ENCODE results near the gene ABHD2. TPM values are rescaled to one million over a fixed set of nuclear protein-coding genes. Genes with fewer than 3 reads are reported as not detected.

Gene ABHD2
- total RNA-seq, 4 donors from 2014 or later, result 53.3 to 110 (median 68.6) TPM

GRCh38 chr15:89146366-89146765 is 58.1 kb downstream of the ABHD2 start:
- no peak for TF ChIP-seq CTCF (IDR thresholded peaks at IDR 0.05)
- ATAC-seq (ENCODE audit: low FRiP score) (no peak), DNase-seq (ENCODE audit: low spot score) (no peak)

- no peak for TF ChIP-seq CTCF (IDR thresholded peaks at IDR 0.05)
- DNase-seq (ENCODE audit: low spot score) (no peak), ATAC-seq (ENCODE audit: low FRiP score) (no peak)
These were observed 59.9 kb downstream of the ABHD2 start for GRCh38 chr15:89148126-89148525.

- DNase-seq (ENCODE audit: low spot score) (no peak), ATAC-seq (ENCODE audit: low FRiP score) (no peak)
- TF ChIP-seq CTCF (IDR thresholded peaks at IDR 0.05), result no peak
These were observed 61.3 kb downstream of the ABHD2 start for GRCh38 chr15:89149501-89150101.

GRCh38 chr15:89150287-89150686 is 62.0 kb downstream of the ABHD2 start:
- ATAC-seq (ENCODE audit: low FRiP score) (no peak), DNase-seq (ENCODE audit: low spot score) (no peak)
- TF ChIP-seq CTCF (IDR thresholded peaks at IDR 0.05), result no peak

- no peak for ATAC-seq (ENCODE audit: low FRiP score)
- no peak for TF ChIP-seq CTCF (IDR thresholded peaks at IDR 0.05)
- no peak for DNase-seq (ENCODE audit: low spot score)
These were observed 62.8 kb downstream of the ABHD2 start for GRCh38 chr15:89150762-89151664.

GRCh38 chr15:89155122-89155521 is 66.9 kb downstream of the ABHD2 start:
- ATAC-seq (ENCODE audit: low FRiP score), result no peak
- no peak for DNase-seq (ENCODE audit: low spot score)
- TF ChIP-seq CTCF (IDR thresholded peaks at IDR 0.05), result no peak

- no peak for DNase-seq (ENCODE audit: low spot score)
- no peak for TF ChIP-seq CTCF (IDR thresholded peaks at IDR 0.05)
- ATAC-seq (ENCODE audit: low FRiP score), result no peak
These were observed 67.4 kb downstream of the ABHD2 start for GRCh38 chr15:89155656-89156055.

Measured in omental fat pad (tissue), 4 donors.